Liver (tissue), 9 donors: Measurements from ENCODE around the gene TUT7. TPM values are rescaled to one million over a fixed set of nuclear protein-coding genes. Genes with fewer than 3 reads are reported as not detected.

ENCODE experiments used
- DNase-seq: peaks from one replicate; pipeline ENCODE4 v3.0.0-alpha.2; 2017; ENCODE audit warnings: low spot score
- H3K27ac ChIP-seq, 2 donors: one replicate each; pipeline ENCODE4 v1.7.0; 2013; ENCODE audit warnings: inconsistent platforms in 2 of 2, low read length in 2 of 2, control low read depth in 1 of 2, low read depth in 1 of 2, mild to moderate bottlenecking in 1 of 2
- H3K27me3 ChIP-seq, 4 donors: one replicate each; pipeline versions ENCODE4 v1.6.1 to v1.7.0; 2013; ENCODE audit warnings: low read length in 3 of 4, inconsistent platforms in 1 of 4, mild to moderate bottlenecking in 1 of 4, moderate library complexity in 1 of 4; ENCODE audit not compliant: control insufficient read depth in 4 of 4, insufficient read depth in 4 of 4
- H3K36me3 ChIP-seq, 4 donors: one replicate each; pipeline versions ENCODE4 v1.6.1 to v1.7.0; 2013; ENCODE audit warnings: low read length in 3 of 4, mild to moderate bottlenecking in 3 of 4, low read depth in 1 of 4, moderate library complexity in 1 of 4; ENCODE audit not compliant: control insufficient read depth in 4 of 4, insufficient read depth in 3 of 4
- H3K4me1 ChIP-seq, 4 donors: one replicate each; pipeline versions ENCODE4 v1.6.1 to v1.7.0; 2013; ENCODE audit warnings: low read length in 3 of 4, mild to moderate bottlenecking in 3 of 4, moderate library complexity in 1 of 4; ENCODE audit not compliant: control insufficient read depth in 4 of 4, insufficient read depth in 4 of 4
- H3K4me3 ChIP-seq, 3 donors: one replicate each; pipeline versions ENCODE4 v1.6.1 to v1.7.0; 2013; ENCODE audit warnings: low read length in 3 of 3, control low read depth in 1 of 3, low read depth in 1 of 3, mild to moderate bottlenecking in 1 of 3
- H3K9ac ChIP-seq, 2 donors: one replicate each; pipeline ENCODE4 v1.7.0; 2013; ENCODE audit warnings: low read length in 2 of 2, mild to moderate bottlenecking in 2 of 2, moderate library complexity in 2 of 2, control low read depth in 1 of 2, low read depth in 1 of 2
- H3K9me3 ChIP-seq, 4 donors: one replicate each; pipeline versions ENCODE4 v1.6.1 to v1.7.0; 2013; ENCODE audit warnings: low read length in 3 of 4; ENCODE audit not compliant: control insufficient read depth in 4 of 4
- EGR1 ChIP-seq, 2 donors: IDR thresholded peaks; 2 replicates each; pipeline ENCODE4 v1.6.1; 2016 to 2018; ENCODE audit warnings: antibody characterized with exemption in 2 of 2, low read depth in 2 of 2
- HNF4A ChIP-seq, 2 donors: conservative IDR thresholded peaks; 2 replicates each; pipeline ENCODE4 v1.6.1; 2016; ENCODE audit warnings: antibody characterized with exemption in 2 of 2, mild to moderate bottlenecking in 2 of 2
- JUND ChIP-seq, 2 donors: IDR thresholded peaks; 2 replicates each; pipeline ENCODE4 v1.6.1; 2016; ENCODE audit warnings: antibody characterized with exemption in 2 of 2
- RAD21 ChIP-seq, 2 donors: IDR thresholded peaks; 2 replicates each; pipeline ENCODE4 v1.6.1; 2016; ENCODE audit warnings: antibody characterized with exemption in 2 of 2, mild to moderate bottlenecking in 2 of 2
- RXRA ChIP-seq, 2 donors: IDR thresholded peaks; 2 replicates each; pipeline ENCODE4 v1.6.1; 2017 to 2018; ENCODE audit warnings: antibody characterized with exemption in 2 of 2, mild to moderate bottlenecking in 1 of 2
- SP1 ChIP-seq: IDR thresholded peaks from 2 replicates; pipeline ENCODE4 v1.6.1; 2018; ENCODE audit warnings: antibody characterized with exemption, mild to moderate bottlenecking
- TAF1 ChIP-seq: conservative IDR thresholded peaks from 2 replicates; pipeline ENCODE4 v1.6.1; 2016; ENCODE audit warnings: antibody characterized with exemption, mild to moderate bottlenecking
- WGBS: extraction: QIAGEN DNeasy Blood & Tissue Kit; methylation state at CpG from one replicate; pipeline ENCODE4 v1.1.7; 2013; 5-methylcytosine and 5-hydroxymethylcytosine counted together
- polyA plus RNA-seq, 2 donors: library from polyadenylated mRNA; stranded (reverse) in 1 of 2; unstranded in 1 of 2; fragments of 200-250 nt in 1 of 2; fragments of >200 nt in 1 of 2; fragmentation: Nextera tagmentation in 1 of 2; extraction: Ambion mirVana in 1 of 2; gene quantifications; one replicate each; pipeline versions ENCODE4 v1.2.1 to v1.2.3, GENCODE V29; 2013 to 2015
- total RNA-seq, 2 donors: library from RNA; depleted of rRNA; stranded (reverse); fragments of >200 nt; gene quantifications; one replicate each; pipeline ENCODE4 v1.2.3, GENCODE V29; 2014
- TF ChIP-seq, protein P1 (sequence below): IDR thresholded peaks from 2 replicates; pipeline ENCODE4 v1.6.1; 2016; ENCODE audit warnings: antibody characterized with exemption, mild to moderate bottlenecking
- TF ChIP-seq, protein P2 (sequence below): IDR thresholded peaks from 2 replicates; pipeline ENCODE4 v1.6.1; 2016; ENCODE audit warnings: antibody characterized with exemption
- TF ChIP-seq, protein P3 (sequence below): IDR thresholded peaks from 2 replicates; pipeline ENCODE4 v1.6.1; 2016; ENCODE audit warnings: antibody characterized with exemption
- TF ChIP-seq, protein P4 (sequence below): IDR thresholded peaks from 2 replicates; pipeline ENCODE4 v1.6.1; 2016; ENCODE audit warnings: antibody characterized with exemption
- TF ChIP-seq, protein P5 (sequence below): fragments of 150-350 bp; IDR thresholded peaks from 2 replicates; pipeline ENCODE4 v1.5.1; 2017; ENCODE audit warnings: improper control_type of control experiment, low read depth, low read length; ENCODE audit not compliant: missing input control
- donor health status: healthy.
- donor health status: healthy.
- donor health status: healthy.
- donor health status: healthy.
- donor health status: healthy.

TUT7 gene
- total and polyA plus RNA-seq, 4 donors = 10.7 to 34.6 (median 15.9) TPM

DNA sequence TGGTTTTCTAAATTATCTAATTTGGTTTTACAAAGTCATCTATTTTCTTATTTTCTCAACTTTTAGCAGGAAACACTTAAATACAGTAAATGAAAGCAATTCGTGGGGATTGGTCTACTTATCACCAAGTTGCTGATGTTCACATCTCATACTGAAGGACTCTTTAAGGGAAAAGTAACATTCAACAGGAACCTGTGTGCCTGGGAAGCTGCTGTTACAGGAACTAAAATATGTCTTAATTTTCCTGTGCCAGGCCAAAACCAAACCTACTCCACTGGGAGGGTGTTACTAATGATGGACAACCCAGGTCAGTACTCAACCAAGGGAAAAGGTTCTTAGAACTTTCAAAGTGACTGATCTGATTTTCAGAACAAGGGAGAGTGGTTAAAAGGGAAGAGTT, 77.1 kb downstream of the TUT7 start (continued):
- TF ChIP-seq, protein P1, sequence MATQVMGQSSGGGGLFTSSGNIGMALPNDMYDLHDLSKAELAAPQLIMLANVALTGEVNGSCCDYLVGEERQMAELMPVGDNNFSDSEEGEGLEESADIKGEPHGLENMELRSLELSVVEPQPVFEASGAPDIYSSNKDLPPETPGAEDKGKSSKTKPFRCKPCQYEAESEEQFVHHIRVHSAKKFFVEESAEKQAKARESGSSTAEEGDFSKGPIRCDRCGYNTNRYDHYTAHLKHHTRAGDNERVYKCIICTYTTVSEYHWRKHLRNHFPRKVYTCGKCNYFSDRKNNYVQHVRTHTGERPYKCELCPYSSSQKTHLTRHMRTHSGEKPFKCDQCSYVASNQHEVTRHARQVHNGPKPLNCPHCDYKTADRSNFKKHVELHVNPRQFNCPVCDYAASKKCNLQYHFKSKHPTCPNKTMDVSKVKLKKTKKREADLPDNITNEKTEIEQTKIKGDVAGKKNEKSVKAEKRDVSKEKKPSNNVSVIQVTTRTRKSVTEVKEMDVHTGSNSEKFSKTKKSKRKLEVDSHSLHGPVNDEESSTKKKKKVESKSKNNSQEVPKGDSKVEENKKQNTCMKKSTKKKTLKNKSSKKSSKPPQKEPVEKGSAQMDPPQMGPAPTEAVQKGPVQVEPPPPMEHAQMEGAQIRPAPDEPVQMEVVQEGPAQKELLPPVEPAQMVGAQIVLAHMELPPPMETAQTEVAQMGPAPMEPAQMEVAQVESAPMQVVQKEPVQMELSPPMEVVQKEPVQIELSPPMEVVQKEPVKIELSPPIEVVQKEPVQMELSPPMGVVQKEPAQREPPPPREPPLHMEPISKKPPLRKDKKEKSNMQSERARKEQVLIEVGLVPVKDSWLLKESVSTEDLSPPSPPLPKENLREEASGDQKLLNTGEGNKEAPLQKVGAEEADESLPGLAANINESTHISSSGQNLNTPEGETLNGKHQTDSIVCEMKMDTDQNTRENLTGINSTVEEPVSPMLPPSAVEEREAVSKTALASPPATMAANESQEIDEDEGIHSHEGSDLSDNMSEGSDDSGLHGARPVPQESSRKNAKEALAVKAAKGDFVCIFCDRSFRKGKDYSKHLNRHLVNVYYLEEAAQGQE = no peak
- TF ChIP-seq HNF4A (conservative IDR thresholded peaks at IDR 0.05) = no peak
- TF ChIP-seq, protein P2, sequence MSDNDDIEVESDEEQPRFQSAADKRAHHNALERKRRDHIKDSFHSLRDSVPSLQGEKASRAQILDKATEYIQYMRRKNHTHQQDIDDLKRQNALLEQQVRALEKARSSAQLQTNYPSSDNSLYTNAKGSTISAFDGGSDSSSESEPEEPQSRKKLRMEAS = no peak
- TF ChIP-seq SP1 = no peak
- no peak for TF ChIP-seq EGR1 (IDR thresholded peaks at IDR 0.05; ENCODE audit: low read depth in 2 of 2)
- TF ChIP-seq, protein P3, sequence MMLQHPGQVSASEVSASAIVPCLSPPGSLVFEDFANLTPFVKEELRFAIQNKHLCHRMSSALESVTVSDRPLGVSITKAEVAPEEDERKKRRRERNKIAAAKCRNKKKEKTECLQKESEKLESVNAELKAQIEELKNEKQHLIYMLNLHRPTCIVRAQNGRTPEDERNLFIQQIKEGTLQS = no peak
- TF ChIP-seq TAF1 = no peak

DNA sequence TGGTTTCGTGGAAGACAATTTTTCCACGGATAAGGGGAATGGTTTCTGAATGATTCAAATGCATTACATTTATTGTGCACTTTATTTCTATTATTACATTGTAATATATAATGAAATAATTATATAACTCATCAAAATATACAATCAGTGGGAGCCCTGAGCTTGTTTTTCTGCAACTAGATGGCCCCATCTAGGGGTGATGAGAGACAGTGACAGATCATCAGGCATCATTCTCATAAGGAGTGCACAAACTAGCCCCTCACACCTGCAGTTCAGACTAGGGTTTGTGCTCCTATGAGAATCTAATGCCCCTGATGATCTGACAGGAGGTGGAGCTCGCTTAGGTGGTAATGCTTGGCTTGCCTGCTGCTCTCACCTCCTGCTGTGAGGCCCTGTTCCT, 78.2 kb downstream of the TUT7 start:
- H3K36me3 ChIP-seq = peaks cover 2 to 23% (median 20%) of the 10 kb centered on the region in 4 donors
- no peaks in the 10 kb centered on the region for H3K9me3 ChIP-seq
- peak in 1 of 2 donors; percentile 15 for TF ChIP-seq RAD21 (IDR thresholded peaks at IDR 0.05)
- no peak for TF ChIP-seq EGR1 (IDR thresholded peaks at IDR 0.05; ENCODE audit: low read depth in 2 of 2)
- no peak for TF ChIP-seq RXRA (IDR thresholded peaks at IDR 0.05)
- H3K27me3 ChIP-seq = no peaks in the 10 kb centered on the region
- DNase-seq = no peak
- H3K4me1 ChIP-seq = peaks cover 7 to 12% (median 10%) of the 10 kb centered on the region in 4 donors
- no peak overlapping the region for H3K27ac ChIP-seq
- WGBS = 91% methylated on average over 3 of the region's 3 CpGs
- H3K4me3 ChIP-seq = no peak overlapping the region
- no peak overlapping the region for H3K9ac ChIP-seq

DNA sequence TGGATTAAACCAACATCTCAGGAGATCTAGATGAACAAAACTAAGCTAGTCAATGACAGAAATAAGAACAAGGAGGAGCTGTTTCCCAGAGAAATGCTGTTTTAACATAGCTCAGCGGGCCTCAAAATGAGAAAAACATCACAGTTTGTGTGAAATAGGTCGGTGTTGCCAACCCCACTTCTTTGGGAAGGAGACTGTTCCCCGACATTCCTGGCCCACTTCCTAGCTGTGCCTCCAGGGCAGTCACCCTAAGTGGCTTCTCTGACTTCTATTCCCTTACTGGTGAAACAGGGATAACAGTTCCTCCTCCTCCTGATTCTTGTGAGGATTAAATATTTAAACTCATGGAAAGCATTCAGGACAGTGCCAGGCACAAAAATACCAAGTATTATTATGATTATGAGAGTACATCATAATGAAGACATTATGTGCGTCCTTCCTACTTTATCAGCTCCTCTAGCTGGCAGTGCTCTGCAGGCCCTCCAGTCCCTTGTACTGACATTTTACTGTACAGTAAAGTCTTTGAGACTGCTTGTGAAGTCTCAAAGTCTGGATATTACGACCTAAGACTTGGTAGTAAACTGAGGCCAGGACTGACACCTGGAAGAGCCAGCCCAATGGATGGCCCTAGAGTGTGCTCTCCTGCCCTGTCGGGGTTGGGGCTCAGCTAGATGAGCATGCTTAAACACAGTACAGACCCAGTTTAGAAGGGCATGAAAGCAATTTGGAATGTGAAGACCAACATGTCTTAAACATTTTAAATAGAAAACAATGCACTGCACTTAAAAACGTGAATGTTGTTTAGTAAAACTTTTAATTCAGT, 79.2 kb downstream of the TUT7 start:
- H3K9me3 ChIP-seq = no peaks in the 10 kb centered on the region
- no peak for DNase-seq
- WGBS = 88% methylated on average over 7 of the region's 7 CpGs
- no peak overlapping the region for H3K4me3 ChIP-seq
- peaks cover 3 to 4% (median 3%) of the 10 kb centered on the region in 4 donors for H3K4me1 ChIP-seq
- TF ChIP-seq, protein P4, sequence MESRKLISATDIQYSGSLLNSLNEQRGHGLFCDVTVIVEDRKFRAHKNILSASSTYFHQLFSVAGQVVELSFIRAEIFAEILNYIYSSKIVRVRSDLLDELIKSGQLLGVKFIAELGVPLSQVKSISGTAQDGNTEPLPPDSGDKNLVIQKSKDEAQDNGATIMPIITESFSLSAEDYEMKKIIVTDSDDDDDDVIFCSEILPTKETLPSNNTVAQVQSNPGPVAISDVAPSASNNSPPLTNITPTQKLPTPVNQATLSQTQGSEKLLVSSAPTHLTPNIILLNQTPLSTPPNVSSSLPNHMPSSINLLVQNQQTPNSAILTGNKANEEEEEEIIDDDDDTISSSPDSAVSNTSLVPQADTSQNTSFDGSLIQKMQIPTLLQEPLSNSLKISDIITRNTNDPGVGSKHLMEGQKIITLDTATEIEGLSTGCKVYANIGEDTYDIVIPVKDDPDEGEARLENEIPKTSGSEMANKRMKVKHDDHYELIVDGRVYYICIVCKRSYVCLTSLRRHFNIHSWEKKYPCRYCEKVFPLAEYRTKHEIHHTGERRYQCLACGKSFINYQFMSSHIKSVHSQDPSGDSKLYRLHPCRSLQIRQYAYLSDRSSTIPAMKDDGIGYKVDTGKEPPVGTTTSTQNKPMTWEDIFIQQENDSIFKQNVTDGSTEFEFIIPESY = no peak
- TF ChIP-seq JUND (IDR thresholded peaks at IDR 0.05) = no peak
- TF ChIP-seq, protein P1 = no peak
- TF ChIP-seq, protein P5, sequence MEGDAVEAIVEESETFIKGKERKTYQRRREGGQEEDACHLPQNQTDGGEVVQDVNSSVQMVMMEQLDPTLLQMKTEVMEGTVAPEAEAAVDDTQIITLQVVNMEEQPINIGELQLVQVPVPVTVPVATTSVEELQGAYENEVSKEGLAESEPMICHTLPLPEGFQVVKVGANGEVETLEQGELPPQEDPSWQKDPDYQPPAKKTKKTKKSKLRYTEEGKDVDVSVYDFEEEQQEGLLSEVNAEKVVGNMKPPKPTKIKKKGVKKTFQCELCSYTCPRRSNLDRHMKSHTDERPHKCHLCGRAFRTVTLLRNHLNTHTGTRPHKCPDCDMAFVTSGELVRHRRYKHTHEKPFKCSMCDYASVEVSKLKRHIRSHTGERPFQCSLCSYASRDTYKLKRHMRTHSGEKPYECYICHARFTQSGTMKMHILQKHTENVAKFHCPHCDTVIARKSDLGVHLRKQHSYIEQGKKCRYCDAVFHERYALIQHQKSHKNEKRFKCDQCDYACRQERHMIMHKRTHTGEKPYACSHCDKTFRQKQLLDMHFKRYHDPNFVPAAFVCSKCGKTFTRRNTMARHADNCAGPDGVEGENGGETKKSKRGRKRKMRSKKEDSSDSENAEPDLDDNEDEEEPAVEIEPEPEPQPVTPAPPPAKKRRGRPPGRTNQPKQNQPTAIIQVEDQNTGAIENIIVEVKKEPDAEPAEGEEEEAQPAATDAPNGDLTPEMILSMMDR = no peak
- TF ChIP-seq TAF1 = no peak
- TF ChIP-seq EGR1 (IDR thresholded peaks at IDR 0.05; ENCODE audit: low read depth in 2 of 2) = no peak
- TF ChIP-seq RXRA (IDR thresholded peaks at IDR 0.05) = no peak
- no peak overlapping the region for H3K27ac ChIP-seq
- no peaks in the 10 kb centered on the region for H3K27me3 ChIP-seq
- H3K9ac ChIP-seq = no peak overlapping the region
- H3K36me3 ChIP-seq = peaks cover 2 to 24% (median 20%) of the 10 kb centered on the region in 4 donors
